ENCODE data around the gene UBE2E1. TPM values are rescaled to one million over a fixed set of nuclear protein-coding genes. Genes with fewer than 3 reads are reported as not detected.

Gene UBE2E1
- total RNA-seq, result 10 to 100 TPM; 61.4 to 86.9 TPM

DNA sequence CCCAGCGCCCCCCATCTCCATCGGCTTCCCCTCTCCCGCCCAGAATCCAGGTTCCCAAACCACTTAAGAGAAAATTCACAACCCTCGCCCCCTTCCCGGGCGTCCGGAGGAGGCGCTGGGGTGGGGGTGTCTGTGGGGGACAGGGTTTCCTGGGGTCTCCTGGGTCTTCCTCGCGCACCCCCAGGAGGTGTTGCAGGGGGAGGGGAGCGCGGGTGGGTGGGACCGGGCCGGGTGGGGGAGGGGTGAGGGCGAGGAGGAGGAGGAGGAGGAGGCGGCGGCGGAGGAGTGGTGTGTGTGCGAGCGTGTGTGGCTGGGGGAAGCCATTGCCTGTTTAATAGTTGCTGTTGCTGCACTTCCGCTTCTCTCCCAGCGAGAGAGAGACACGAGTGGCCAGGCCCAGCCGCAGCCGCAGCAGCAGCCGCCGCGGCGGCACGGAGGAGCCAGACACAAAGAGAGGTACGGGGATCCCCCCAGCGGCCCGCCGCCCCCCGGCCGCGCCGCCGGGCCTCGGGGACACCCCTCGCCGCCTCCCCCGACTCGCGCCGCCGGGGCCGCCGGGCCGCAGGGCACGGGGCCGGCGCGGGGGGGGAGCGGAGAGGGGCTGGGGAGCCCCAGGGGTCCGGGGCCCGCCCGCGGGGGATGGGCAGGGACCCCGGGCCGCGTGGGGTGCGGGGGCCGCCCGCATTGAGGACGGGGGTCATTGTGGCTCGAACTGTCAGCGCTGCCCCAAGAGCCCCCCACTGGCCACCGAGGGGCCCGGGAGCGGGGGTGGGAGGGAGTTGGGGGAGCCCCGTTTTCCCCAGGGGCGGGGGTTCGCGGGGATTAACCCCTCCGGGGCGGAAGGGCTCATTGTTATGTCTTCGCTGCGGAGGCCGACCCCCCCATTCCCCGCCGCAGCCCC, at the start of gene UBE2E1:
TSS of gene UBE2E1 (plus strand) at position 323 of the 901 bp plus-strand sequence. CDS start 1,315 bp downstream, outside the sequence.
- peaks cover 40% of the 10 kb centered on the region for H3K36me3 Mint-ChIP-seq (ENCODE audit: low read depth)
- ATAC-seq (replicated peaks), result peak; percentile 71
- no peaks in the 10 kb centered on the region for H3K9me3 Mint-ChIP-seq
- H3K27me3 Mint-ChIP-seq, result no peaks in the 10 kb centered on the region
- H3K27ac Mint-ChIP-seq, result peak within 1 kb of the TSS; percentile 90
- H3K4me3 Mint-ChIP-seq, result peak within 1 kb of the TSS; percentile 90
- H3K4me1 Mint-ChIP-seq, result peaks cover 28% of the 10 kb centered on the region

DNA sequence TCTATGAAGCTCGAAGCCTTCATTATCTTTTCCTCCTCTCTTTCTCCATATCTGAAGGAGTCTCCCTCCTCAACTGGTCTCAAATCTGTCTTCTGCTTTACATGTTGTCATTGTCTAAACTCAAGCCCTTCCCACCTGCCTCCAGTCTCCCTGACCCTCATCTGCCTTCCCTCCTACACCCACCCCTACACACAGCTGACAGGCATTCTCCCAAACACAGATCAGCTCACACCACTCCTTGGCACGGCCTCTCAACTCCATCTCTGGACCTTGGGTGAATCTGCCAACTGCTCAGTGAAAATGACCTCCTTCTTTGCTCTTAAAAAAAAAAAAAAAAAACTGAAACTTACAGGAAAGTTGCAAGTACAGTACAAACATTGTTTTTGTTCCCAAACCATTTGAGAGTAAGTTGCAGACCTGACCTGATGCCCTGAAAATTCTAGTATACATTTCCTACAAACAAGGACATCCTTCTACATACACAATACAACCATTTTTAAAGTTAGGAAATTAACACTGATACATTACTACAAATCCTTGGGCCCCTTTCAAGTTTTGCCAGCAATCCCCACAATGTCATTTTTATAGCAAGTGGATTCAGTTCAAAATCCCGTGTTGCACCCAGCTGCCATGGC, 49.4 kb upstream of the UBE2E1 start:
- no peak for ATAC-seq (replicated peaks)
- H3K4me3 Mint-ChIP-seq, result no peak overlapping the region
- H3K4me1 Mint-ChIP-seq, result peaks cover 6% of the 10 kb centered on the region
- H3K27ac Mint-ChIP-seq, result no peak overlapping the region
- H3K36me3 Mint-ChIP-seq (ENCODE audit: low read depth), result no peaks in the 10 kb centered on the region
- H3K27me3 Mint-ChIP-seq, result peaks cover 13% of the 10 kb centered on the region
- H3K9me3 Mint-ChIP-seq, result no peaks in the 10 kb centered on the region

GRCh38 chr3:23758253-23758838, 47.4 kb upstream of the UBE2E1 start:
- Mint-ChIP-seq H3K36me3 (ENCODE audit: low read depth) (no peaks in the 10 kb centered on the region), H3K4me3 (no peak overlapping the region), H3K27me3 (peaks cover 13% of the 10 kb centered on the region), H3K27ac (no peak overlapping the region), H3K9me3 (no peaks in the 10 kb centered on the region), H3K4me1 (peaks cover 17% of the 10 kb centered on the region)
- ATAC-seq (replicated peaks), result no peak

DNA sequence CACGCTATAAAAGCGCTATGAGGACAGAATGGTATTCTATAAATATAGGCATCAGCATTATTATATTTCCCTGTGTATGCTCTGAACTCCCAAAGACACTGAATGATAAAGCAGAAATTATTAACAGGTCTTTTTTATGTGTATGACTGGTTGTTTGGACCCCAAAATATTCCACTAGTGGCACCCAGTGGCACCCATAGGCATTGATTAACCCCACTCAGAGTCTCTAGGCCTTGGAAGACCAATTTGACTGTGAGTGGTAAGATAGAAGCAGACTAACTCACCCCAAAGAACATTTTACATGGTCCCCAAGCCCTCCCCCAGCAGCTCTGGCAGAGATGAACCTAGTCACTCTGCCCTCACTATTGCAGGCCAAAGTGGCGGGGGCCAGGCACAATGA, 45.4 kb upstream of the UBE2E1 start:
- H3K27ac Mint-ChIP-seq, result no peak overlapping the region
- H3K27me3 Mint-ChIP-seq, result peaks cover 13% of the 10 kb centered on the region
- H3K36me3 Mint-ChIP-seq (ENCODE audit: low read depth), result no peaks in the 10 kb centered on the region
- H3K4me3 Mint-ChIP-seq, result no peak overlapping the region
- no peaks in the 10 kb centered on the region for H3K9me3 Mint-ChIP-seq
- no peak for ATAC-seq (replicated peaks)
- peaks cover 17% of the 10 kb centered on the region for H3K4me1 Mint-ChIP-seq

- Mint-ChIP-seq H3K9me3 (no peaks in the 10 kb centered on the region), H3K4me3 (no peak overlapping the region), H3K36me3 (ENCODE audit: low read depth) (no peaks in the 10 kb centered on the region), H3K27ac (no peak overlapping the region), H3K4me1 (peaks cover 17% of the 10 kb centered on the region), H3K27me3 (peaks cover 11% of the 10 kb centered on the region)
- ATAC-seq (replicated peaks), result peak; percentile 28
These were observed 44.8 kb upstream of the UBE2E1 start for GRCh38 chr3:23760871-23761373.

- ATAC-seq (replicated peaks), result peak; percentile 23
- Mint-ChIP-seq H3K27ac (peak overlapping the region; percentile 68), H3K4me3 (no peak overlapping the region), H3K4me1 (peaks cover 17% of the 10 kb centered on the region), H3K27me3 (peaks cover 7% of the 10 kb centered on the region), H3K36me3 (ENCODE audit: low read depth) (no peaks in the 10 kb centered on the region), H3K9me3 (no peaks in the 10 kb centered on the region)
These were observed 44.3 kb upstream of the UBE2E1 start for GRCh38 chr3:23761440-23761896.

- Mint-ChIP-seq H3K9me3 (no peaks in the 10 kb centered on the region), H3K4me1 (peaks cover 17% of the 10 kb centered on the region), H3K27me3 (peaks cover 7% of the 10 kb centered on the region), H3K27ac (peak overlapping the region; percentile 68), H3K4me3 (peak overlapping the region; percentile 51), H3K36me3 (ENCODE audit: low read depth) (no peaks in the 10 kb centered on the region)
- peak; percentile 89 for ATAC-seq (replicated peaks)
These were observed 43.5 kb upstream of the UBE2E1 start for GRCh38 chr3:23762214-23762613.

- peaks cover 17% of the 10 kb centered on the region for H3K4me1 Mint-ChIP-seq
- no peaks in the 10 kb centered on the region for H3K36me3 Mint-ChIP-seq (ENCODE audit: low read depth)
- H3K4me3 Mint-ChIP-seq, result peak overlapping the region; percentile 51
These were observed 42.8 kb upstream of the UBE2E1 start for GRCh38 chr3:23762759-23763477.

DNA sequence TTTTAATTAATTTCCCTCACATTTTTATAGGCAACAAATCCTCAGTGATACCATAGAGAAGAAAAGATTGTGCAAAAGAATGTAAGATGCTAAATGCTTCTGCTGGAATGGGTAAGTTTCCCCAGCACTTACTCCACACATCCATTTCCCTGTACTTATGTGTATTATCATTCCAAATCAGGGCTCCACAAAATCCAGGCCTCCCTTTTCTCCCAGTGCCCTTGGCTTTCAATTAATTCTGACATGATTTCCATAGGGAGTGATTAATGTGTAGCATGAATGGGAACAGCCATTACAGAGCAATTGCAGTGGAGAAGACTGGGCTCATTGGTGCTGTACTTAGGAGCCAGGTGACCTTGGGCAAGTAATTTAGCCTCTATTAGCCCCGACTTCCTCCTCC, 41.3 kb upstream of the UBE2E1 start:
- ATAC-seq (replicated peaks), result no peak
- H3K4me1 Mint-ChIP-seq, result peaks cover 17% of the 10 kb centered on the region
- H3K4me3 Mint-ChIP-seq, result no peak overlapping the region
- no peak overlapping the region for H3K27ac Mint-ChIP-seq
- no peaks in the 10 kb centered on the region for H3K9me3 Mint-ChIP-seq
- H3K36me3 Mint-ChIP-seq (ENCODE audit: low read depth), result no peaks in the 10 kb centered on the region
- peaks cover 3% of the 10 kb centered on the region for H3K27me3 Mint-ChIP-seq

More at GRCh38 chr3:23762759-23763477, 42.8 kb upstream of the UBE2E1 start:
- Mint-ChIP-seq H3K27ac (peak overlapping the region; percentile 68), H3K27me3 (peaks cover 7% of the 10 kb centered on the region), H3K9me3 (no peaks in the 10 kb centered on the region)
- ATAC-seq (replicated peaks), result no peak

DNA sequence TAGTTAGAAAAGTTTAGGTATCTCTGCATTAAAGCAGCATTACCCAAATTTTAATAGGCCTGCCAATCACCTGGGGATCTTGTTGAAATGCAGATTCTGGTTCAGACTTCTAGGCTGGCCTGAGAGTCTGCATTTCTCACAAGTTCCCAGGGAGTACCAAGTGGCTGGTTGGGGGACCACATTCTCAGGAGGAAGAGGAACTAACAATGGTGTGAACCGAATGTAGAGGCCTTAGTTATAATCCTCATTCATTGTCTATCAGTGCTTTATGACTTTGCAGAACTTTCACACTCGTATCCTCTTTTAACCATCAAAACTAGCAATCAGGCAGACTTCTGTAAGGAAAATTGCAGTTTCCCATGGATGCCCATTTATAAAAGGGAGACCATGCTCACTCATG, 38.2 kb upstream of the UBE2E1 start:
- Mint-ChIP-seq H3K27me3 (no peaks in the 10 kb centered on the region), H3K36me3 (ENCODE audit: low read depth) (no peaks in the 10 kb centered on the region), H3K4me3 (no peak overlapping the region), H3K4me1 (peaks cover 1% of the 10 kb centered on the region), H3K9me3 (no peaks in the 10 kb centered on the region), H3K27ac (no peak overlapping the region)
- no peak for ATAC-seq (replicated peaks)

DNA sequence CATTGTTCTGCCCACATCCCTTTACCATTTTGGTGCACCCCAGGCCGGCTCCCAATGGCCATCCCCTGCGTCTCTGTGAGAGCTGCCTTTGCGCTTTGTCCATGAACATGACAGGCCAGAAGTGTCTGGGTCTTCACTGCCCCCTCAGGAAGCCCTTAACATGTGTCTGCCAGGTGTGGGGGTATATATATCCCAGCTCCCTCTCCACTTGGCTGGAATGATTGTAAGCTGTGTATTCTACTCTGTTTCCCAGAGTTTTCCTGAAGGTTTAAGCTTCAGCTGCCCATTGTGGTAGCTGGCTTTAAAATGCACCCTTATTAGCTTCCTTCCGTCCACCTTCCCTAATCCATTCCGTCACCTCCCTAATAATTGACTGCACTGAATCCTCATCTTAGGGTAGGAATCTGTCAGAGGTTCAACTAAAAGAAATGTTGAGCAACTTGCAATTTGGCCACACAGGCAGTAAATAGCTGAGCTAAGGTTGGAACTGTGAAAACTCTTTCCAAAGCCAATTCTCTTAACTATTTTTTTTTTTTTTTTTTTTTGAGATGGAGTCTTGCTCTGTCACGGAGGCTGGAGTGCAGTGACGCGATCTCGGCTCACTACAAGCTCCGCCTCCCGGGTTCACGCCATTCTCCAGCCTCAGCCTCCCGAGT, 30.4 kb upstream of the UBE2E1 start:
- peaks cover 4% of the 10 kb centered on the region for H3K27me3 Mint-ChIP-seq
- no peak overlapping the region for H3K27ac Mint-ChIP-seq
- no peak for ATAC-seq (replicated peaks)
- H3K4me1 Mint-ChIP-seq, result no peaks in the 10 kb centered on the region
- H3K4me3 Mint-ChIP-seq, result no peak overlapping the region
- H3K9me3 Mint-ChIP-seq, result no peaks in the 10 kb centered on the region
- no peaks in the 10 kb centered on the region for H3K36me3 Mint-ChIP-seq (ENCODE audit: low read depth)

GRCh38 chr3:23776352-23776891, 29.3 kb upstream of the UBE2E1 start:
- H3K36me3 Mint-ChIP-seq (ENCODE audit: low read depth), result no peaks in the 10 kb centered on the region
- ATAC-seq (replicated peaks), result no peak
- H3K9me3 Mint-ChIP-seq, result no peaks in the 10 kb centered on the region
- no peaks in the 10 kb centered on the region for H3K4me1 Mint-ChIP-seq
- no peak overlapping the region for H3K4me3 Mint-ChIP-seq
- H3K27me3 Mint-ChIP-seq, result peaks cover 5% of the 10 kb centered on the region
- no peak overlapping the region for H3K27ac Mint-ChIP-seq

DNA sequence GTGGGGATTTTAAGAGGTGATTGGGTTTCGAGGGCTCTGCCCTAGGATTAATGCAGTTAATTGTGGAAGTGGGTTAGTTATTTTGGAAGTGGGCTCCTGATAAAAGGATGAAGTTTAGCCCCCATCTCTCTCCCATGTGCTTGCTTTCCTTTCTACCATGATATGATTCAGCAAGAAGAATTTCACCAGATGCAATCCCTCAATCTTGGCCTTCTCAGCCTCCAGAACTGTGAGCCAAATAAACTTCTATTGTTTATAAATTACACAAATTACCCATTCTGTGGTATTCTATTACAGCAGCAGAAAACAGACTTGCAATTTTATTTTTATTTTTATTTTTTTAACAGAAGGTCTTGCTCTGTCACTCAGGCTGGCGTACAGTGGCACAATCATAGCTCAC, 27.3 kb upstream of the UBE2E1 start:
- Mint-ChIP-seq H3K36me3 (ENCODE audit: low read depth) (no peaks in the 10 kb centered on the region), H3K9me3 (no peaks in the 10 kb centered on the region), H3K4me3 (no peak overlapping the region), H3K4me1 (no peaks in the 10 kb centered on the region), H3K27ac (no peak overlapping the region), H3K27me3 (peaks cover 15% of the 10 kb centered on the region)
- no peak for ATAC-seq (replicated peaks)

All from activated T-helper 17 cell treated with anti-CD3 and anti-CD28 coated beads, Interleukin-2, amount 50 U/mL, for 72 hours (primary cell).